ENCODE data around the gene KLHDC3.

- TF ChIP-seq CTCF (IDR thresholded peaks at IDR 0.05) (no peak), POLR2A (IDR thresholded peaks at IDR 0.05) (no peak)
Observed at GRCh38 chr6:43034190-43034525, 20.1 kb downstream of the KLHDC3 start.

All from right lobe of liver (tissue), 4 donors.